Measurements from ENCODE around the gene EFCAB11.

- TF ChIP-seq POLR2A (IDR thresholded peaks at IDR 0.05) (no peak), CTCF (IDR thresholded peaks at IDR 0.05) (peak in 1 of 6 experiments; percentile 26)
These were observed 112.7 kb downstream of the EFCAB11 start for GRCh38 chr14:89841851-89842250.
